Neuronal stem cell (in vitro differentiated cells): ENCODE data around the gene PLXNC1.

ENCODE experiments used
- DNase-seq: peaks from one replicate; pipeline ENCODE4 v3.0.0-alpha.2; 2013; ENCODE audit warnings: low spot score
- H2AFZ ChIP-seq: one replicate; pipeline ENCODE4 v1.6.1; 2013; ENCODE audit warnings: mild to moderate bottlenecking, low read length, inconsistent platforms
- H2AK5ac ChIP-seq: 2 replicates; pipeline ENCODE4 v1.6.1; 2013; ENCODE audit warnings: low read depth, mild to moderate bottlenecking, inconsistent platforms, low read length, moderate library complexity, mixed read lengths
- H2BK120ac ChIP-seq: 2 replicates; pipeline ENCODE4 v1.6.1; 2013; ENCODE audit warnings: low read depth, mild to moderate bottlenecking, inconsistent platforms, low read length, moderate library complexity, mixed read lengths
- H2BK12ac ChIP-seq: one replicate; pipeline ENCODE4 v1.6.1; 2013; ENCODE audit warnings: low read length, inconsistent platforms
- H2BK15ac ChIP-seq: 2 replicates; pipeline ENCODE4 v1.6.1; 2013; ENCODE audit warnings: mild to moderate bottlenecking, low read length, inconsistent platforms, mixed read lengths
- H2BK5ac ChIP-seq: one replicate; pipeline ENCODE4 v1.6.1; 2013; ENCODE audit warnings: inconsistent platforms, mild to moderate bottlenecking, low read length, moderate library complexity
- H3K14ac ChIP-seq: one replicate; pipeline ENCODE4 v1.6.1; 2013; ENCODE audit warnings: low read length, inconsistent platforms
- H3K18ac ChIP-seq: 2 replicates; pipeline ENCODE4 v1.6.1; 2013; ENCODE audit warnings: low read length, inconsistent platforms
- H3K23ac ChIP-seq: 2 replicates; pipeline ENCODE4 v1.6.1; 2013; ENCODE audit warnings: low read depth, mild to moderate bottlenecking, mixed read lengths, low read length, inconsistent platforms; ENCODE audit not compliant: poor library complexity
- H3K27ac ChIP-seq: replicated peaks from 3 replicates; pipeline ENCODE4 v1.5.1; 2013; ENCODE audit warnings: low read length, inconsistent platforms
- H3K27me3 ChIP-seq, 3 experiments: 2 replicates each; pipeline ENCODE4 v1.6.1; 2013; ENCODE audit warnings: low read length in 3 of 3, mild to moderate bottlenecking in 2 of 3, inconsistent platforms in 1 of 3, low read depth in 1 of 3, mixed read lengths in 1 of 3, moderate library complexity in 1 of 3; ENCODE audit not compliant: control insufficient read depth in 3 of 3, insufficient read depth in 3 of 3
- H3K36me3 ChIP-seq, 2 donors: replicated peaks in 1 of 2; 2 replicates each; pipeline ENCODE4 v1.6.1; 2013; ENCODE audit warnings: low read length in 2 of 2; ENCODE audit not compliant: control insufficient read depth in 2 of 2, insufficient read depth in 2 of 2
- H3K4ac ChIP-seq: 2 replicates; pipeline ENCODE4 v1.6.1; 2013; ENCODE audit warnings: inconsistent platforms, mild to moderate bottlenecking, low read length, moderate library complexity
- H3K4me1 ChIP-seq, 2 donors: 1 replicate in 1 of 2; 2 replicates in 1 of 2; pipeline ENCODE4 v1.6.1; 2013; ENCODE audit warnings: low read length in 2 of 2, low read depth in 1 of 2; ENCODE audit not compliant: control insufficient read depth in 2 of 2, insufficient read depth in 1 of 2
- H3K4me2 ChIP-seq: one replicate; pipeline ENCODE4 v1.6.1; 2013; ENCODE audit warnings: mild to moderate bottlenecking, low read length, inconsistent platforms; ENCODE audit not compliant: insufficient read depth, poor library complexity, severe bottlenecking
- H3K4me3 ChIP-seq, 2 donors: 2 replicates each; pipeline ENCODE4 v1.5.1; 2013; ENCODE audit warnings: low read length in 2 of 2, mild to moderate bottlenecking in 2 of 2, inconsistent platforms in 1 of 2, moderate library complexity in 1 of 2
- H3K79me1 ChIP-seq: one replicate; pipeline ENCODE4 v1.6.1; 2013; ENCODE audit warnings: low read depth, mild to moderate bottlenecking, inconsistent platforms, low read length, moderate library complexity
- H3K9ac ChIP-seq: one replicate; pipeline ENCODE4 v1.6.1; 2013; ENCODE audit warnings: mild to moderate bottlenecking, low read depth, low read length, inconsistent platforms; ENCODE audit not compliant: poor library complexity
- H3K9me3 ChIP-seq, 2 donors: replicated peaks in 1 of 2; 2 replicates each; pipeline versions ENCODE3 to v1.6.1; 2013; ENCODE audit warnings: low read length in 2 of 2, mild to moderate bottlenecking in 2 of 2, inconsistent platforms in 1 of 2, low read depth in 1 of 2, mixed read lengths in 1 of 2, moderate library complexity in 1 of 2; ENCODE audit not compliant: control insufficient read depth in 2 of 2, insufficient read depth in 1 of 2
- H4K8ac ChIP-seq: one replicate; pipeline ENCODE4 v1.6.1; 2013; ENCODE audit warnings: low read depth, mild to moderate bottlenecking, inconsistent platforms, low read length, moderate library complexity
- H4K91ac ChIP-seq: one replicate; pipeline ENCODE4 v1.6.1; 2013; ENCODE audit warnings: low read length, low read depth, mild to moderate bottlenecking, inconsistent platforms; ENCODE audit not compliant: poor library complexity
- WGBS, 2 donors: extraction: QIAGEN DNeasy Blood & Tissue Kit; methylation state at CpG; one replicate each; pipeline ENCODE4 v1.1.7; 2013; ENCODE audit warnings: missing lambda C conversion rate in 2 of 2, mixed read lengths in 1 of 2; ENCODE audit not compliant: insufficient read length in 2 of 2, insufficient replicate concordance in 1 of 2; ENCODE audit errors: extremely low coverage in 2 of 2; 5-methylcytosine and 5-hydroxymethylcytosine counted together

Gene PLXNC1

GRCh38 chr12:94175763-94176668 lies 27.6 kb downstream of the PLXNC1 start:
- Histone ChIP-seq H2BK120ac (no peak overlapping the region), H3K9me3 (peaks cover 0 to 6% of the 10 kb centered on the region in 2 donors), H2BK5ac (no peak overlapping the region), H2AK5ac (no peak overlapping the region), H3K27ac (no peak overlapping the region), H3K79me1 (no peaks in the 10 kb centered on the region), H3K4ac (no peak overlapping the region), H3K14ac (no peak overlapping the region), H3K18ac (no peak overlapping the region), H3K9ac (no peak overlapping the region), H3K36me3 (no peaks in the 10 kb centered on the region), H4K91ac (no peak overlapping the region), H2AFZ (no peak overlapping the region), H2BK12ac (no peak overlapping the region), H3K4me1 (peaks cover 7 to 8% of the 10 kb centered on the region in 2 donors), H3K23ac (no peak overlapping the region), H2BK15ac (no peak overlapping the region), H3K27me3 (no peaks in the 10 kb centered on the region), H3K4me2 (no peak overlapping the region), H4K8ac (no peak overlapping the region), H3K4me3 (no peak overlapping the region)
- no CpG with 5 or more reads among the region's 10 CpGs for WGBS, 2 donors
- DNase-seq: no peak

GRCh38 chr12:94178054-94178453 lies 29.7 kb downstream of the PLXNC1 start:
- Histone ChIP-seq H2AK5ac (no peak overlapping the region), H3K9ac (no peak overlapping the region), H2BK120ac (no peak overlapping the region), H2AFZ (no peak overlapping the region), H4K8ac (no peak overlapping the region), H3K4me2 (no peak overlapping the region), H3K18ac (no peak overlapping the region), H3K23ac (no peak overlapping the region), H2BK12ac (no peak overlapping the region), H2BK15ac (no peak overlapping the region), H2BK5ac (no peak overlapping the region), H3K79me1 (no peaks in the 10 kb centered on the region), H3K36me3 (no peaks in the 10 kb centered on the region), H3K14ac (no peak overlapping the region), H3K4me3 (no peak overlapping the region), H3K9me3 (peaks cover 0 to 6% of the 10 kb centered on the region in 2 donors), H3K4me1 (peaks cover 0 to 1% of the 10 kb centered on the region in 2 donors), H3K27ac (no peak overlapping the region), H3K4ac (no peak overlapping the region), H3K27me3 (no peaks in the 10 kb centered on the region), H4K91ac (no peak overlapping the region)
- no peak for DNase-seq

- DNase-seq: no peak
- Histone ChIP-seq H2BK15ac (no peak overlapping the region), H3K9me3 (peaks cover 0 to 6% of the 10 kb centered on the region in 2 donors), H3K23ac (no peak overlapping the region), H2BK120ac (no peak overlapping the region), H3K36me3 (no peaks in the 10 kb centered on the region), H2BK12ac (no peak overlapping the region), H4K8ac (no peak overlapping the region), H3K9ac (no peak overlapping the region), H3K27me3 (no peaks in the 10 kb centered on the region), H3K4me3 (no peak overlapping the region), H2AK5ac (no peak overlapping the region), H3K4ac (no peak overlapping the region), H4K91ac (no peak overlapping the region), H2AFZ (no peak overlapping the region), H3K4me2 (no peak overlapping the region), H3K4me1 (peaks cover 0 to 3% of the 10 kb centered on the region in 2 donors), H3K79me1 (no peaks in the 10 kb centered on the region), H3K14ac (no peak overlapping the region), H2BK5ac (no peak overlapping the region), H3K27ac (no peak overlapping the region), H3K18ac (no peak overlapping the region)
- WGBS, 2 donors: no CpG with 5 or more reads among the region's 3 CpGs
These were observed 30.5 kb downstream of the PLXNC1 start for GRCh38 chr12:94178882-94179281.

- Histone ChIP-seq H4K8ac (no peak overlapping the region), H3K9me3 (peaks cover 0 to 6% of the 10 kb centered on the region in 2 donors), H2BK5ac (no peak overlapping the region), H3K18ac (no peak overlapping the region), H4K91ac (no peak overlapping the region), H3K27me3 (no peaks in the 10 kb centered on the region), H2BK15ac (no peak overlapping the region), H2AK5ac (no peak overlapping the region), H2BK12ac (no peak overlapping the region), H3K23ac (no peak overlapping the region), H3K4ac (no peak overlapping the region), H3K14ac (no peak overlapping the region), H3K4me2 (no peak overlapping the region), H3K9ac (no peak overlapping the region), H3K36me3 (no peaks in the 10 kb centered on the region), H3K4me1 (peaks cover 0 to 3% of the 10 kb centered on the region in 2 donors), H3K79me1 (no peaks in the 10 kb centered on the region), H3K4me3 (no peak overlapping the region), H2BK120ac (no peak overlapping the region), H2AFZ (no peak overlapping the region), H3K27ac (no peak overlapping the region)
- WGBS, 2 donors: no CpG with 5 or more reads among the region's 3 CpGs
- no peak for DNase-seq
These were observed 31.3 kb downstream of the PLXNC1 start for GRCh38 chr12:94179723-94180122.
